HepG2 (cell line): Measurements from ENCODE around the gene ANKAR. TPM values are rescaled to one million over a fixed set of nuclear protein-coding genes. Genes with fewer than 3 reads are reported as not detected.
A peak's percentile ranks its signal among the peaks of the same experiment; 100 is the strongest.

ENCODE experiments used
- ARID3A ChIP-seq: IDR thresholded peaks from 2 replicates; pipeline ENCODE4 v1.6.1; 2012; ENCODE audit warnings: low read depth, low read length, improper control_type of control experiment
- HNRNPUL1 ChIP-seq: fragments of 200-400 bp; formaldehyde crosslinking; IDR thresholded peaks from 2 replicates; pipeline ENCODE4 v1.6.1; 2017; ENCODE audit warnings: low read depth, mild to moderate bottlenecking, low read length, moderate library complexity
- KAT8 ChIP-seq: IDR thresholded peaks from 2 replicates; pipeline ENCODE4 v1.6.1; 2016; ENCODE audit warnings: missing genetic modification reagents, missing compliant biosample characterization
- KDM2A ChIP-seq: sonication (generic); formaldehyde crosslinking; IDR thresholded peaks from 2 replicates; pipeline ENCODE4 v1.4.0; 2020; ENCODE audit warnings: low read depth, missing genetic modification reagents, borderline replicate concordance
- KLF6 ChIP-seq: IDR thresholded peaks from 2 replicates; pipeline ENCODE4 v1.8.0; 2016; ENCODE audit warnings: missing biosample characterization, missing genetic modification reagents
- NR2F2 ChIP-seq: IDR thresholded peaks from 2 replicates; pipeline ENCODE4 v1.6.1; 2012; ENCODE audit warnings: low read depth, inconsistent platforms, borderline replicate concordance
- RFX3 ChIP-seq: IDR thresholded peaks from 2 replicates; pipeline ENCODE4 v1.6.1; 2016; ENCODE audit warnings: missing biosample characterization, missing genetic modification reagents
- RFX5 ChIP-seq: IDR thresholded peaks from 2 replicates; pipeline ENCODE4 v1.6.1; 2011; ENCODE audit warnings: low read depth, low read length, improper control_type of control experiment
- SKI ChIP-seq: fragments of 450-650 bp; IDR thresholded peaks from one replicate; pipeline ENCODE4 v1.6.1; 2018; ENCODE audit warnings: mild to moderate bottlenecking; ENCODE audit not compliant: partially characterized antibody
- TAF15 ChIP-seq: fragments of 200-400 bp; formaldehyde crosslinking; IDR thresholded peaks from one replicate; pipeline ENCODE4 v1.6.1; 2018; ENCODE audit warnings: mild to moderate bottlenecking, low read depth, low read length; ENCODE audit not compliant: poor library complexity, severe bottlenecking
- ZBTB43 ChIP-seq: sonication (generic); formaldehyde crosslinking; conservative IDR thresholded peaks from 2 replicates; pipeline ENCODE4 v1.4.0; 2020; ENCODE audit warnings: missing genetic modification reagents
- ZMAT3 ChIP-seq: sonication (generic); formaldehyde crosslinking; conservative IDR thresholded peaks from 2 replicates; pipeline ENCODE4 v1.7.0; 2021; ENCODE audit warnings: missing genetic modification reagents
- ZNF124 ChIP-seq: sonication (generic); formaldehyde crosslinking; IDR thresholded peaks from 2 replicates; pipeline ENCODE4 v1.4.0; 2020; ENCODE audit warnings: missing genetic modification reagents
- ZNF350 ChIP-seq: sonication (generic); formaldehyde crosslinking; IDR thresholded peaks from 2 replicates; pipeline ENCODE4 v1.4.0; 2020; ENCODE audit warnings: mild to moderate bottlenecking, low read depth, missing genetic modification reagents, borderline replicate concordance
- ZNF484 ChIP-seq: sonication (generic); formaldehyde crosslinking; IDR thresholded peaks from 2 replicates; pipeline ENCODE4 v1.5.1; 2020; ENCODE audit warnings: mild to moderate bottlenecking, low read depth, missing genetic modification reagents, borderline replicate concordance
- ZNF556 ChIP-seq: sonication (generic); formaldehyde crosslinking; IDR thresholded peaks from 2 replicates; pipeline ENCODE4 v1.4.0; 2020; ENCODE audit warnings: mild to moderate bottlenecking, missing genetic modification reagents, borderline replicate concordance
- polyA plus RNA-seq, 8 experiments: library from polyadenylated mRNA; depleted of rRNA in 3 of 8; stranded (reverse) in 7 of 8; unstranded in 1 of 8; fragments of >200 nt; fragmentation: Illumina TruSeq in 4 of 8; extraction: Trizol in 4 of 8; gene quantifications; 2 replicates each; pipeline versions ENCODE4 v1.2.1 to v1.2.3, GENCODE V29; 2011 to 2016; ENCODE audit warnings: low read depth in 4 of 8, missing spikeins in 1 of 8, mixed read lengths in 1 of 8; ENCODE audit not compliant: insufficient read depth in 1 of 8
- total RNA-seq, 5 experiments: library from RNA; depleted of rRNA; stranded (reverse); fragments of >200 nt; fragmentation: Illumina TruSeq; extraction: Trizol; gene quantifications; 2 replicates each; pipeline ENCODE4 v1.2.3, GENCODE V29; 2016; ENCODE audit warnings: low read depth in 1 of 5
- TF ChIP-seq, protein P1 (sequence below): sonication (generic); formaldehyde crosslinking; IDR thresholded peaks from 2 replicates; pipeline ENCODE4 v1.4.0; 2020; ENCODE audit warnings: missing genetic modification reagents
- TF ChIP-seq, protein P2 (sequence below): sonication (generic); formaldehyde crosslinking; IDR thresholded peaks from 2 replicates; pipeline ENCODE4 v1.4.0; 2020; ENCODE audit warnings: missing genetic modification reagents, mild to moderate bottlenecking, borderline replicate concordance
- TF ChIP-seq, protein P3 (sequence below): sonication (generic); formaldehyde crosslinking; IDR thresholded peaks from 2 replicates; pipeline ENCODE4 v1.5.0; 2020; ENCODE audit warnings: mild to moderate bottlenecking, missing genetic modification reagents
- TF ChIP-seq, protein P4 (sequence below): sonication (generic); formaldehyde crosslinking; IDR thresholded peaks from 2 replicates; pipeline ENCODE4 v1.4.0; 2020; ENCODE audit warnings: low read depth, mild to moderate bottlenecking, missing genetic modification reagents

ANKAR gene
- total and polyA plus RNA-seq, 2 of the 13 experiments (the other 11 are each of a cell fraction or from before 2014, with no cell fraction given): 3.6 to 5.0 TPM

- TF ChIP-seq ZNF484 (CRISPR knock-in tag) (no peak), ZBTB43 (CRISPR knock-in tag) (peak; percentile 71; the same call in 1 of the 2 replicates), RFX3 (CRISPR knock-in tag) (no peak; the same call in 1 of the 2 replicates), RFX5 (peak; percentile 14; the same call in 1 of the 2 replicates), ZNF350 (CRISPR knock-in tag) (peak; percentile 89), KLF6 (peak; percentile 96), HNRNPUL1 (no peak), NR2F2 (peak; percentile 44; the same call in 1 of the 2 replicates), ZNF556 (CRISPR knock-in tag) (peak; percentile 99), SKI (peak; percentile 78), ZMAT3 (CRISPR knock-in tag) (peak; percentile 83; the same call in 1 of the 2 replicates), ARID3A (no peak), TAF15 (peak; percentile 83), ZNF124 (no peak; the same call in 1 of the 2 replicates), KDM2A (CRISPR knock-in tag) (peak; percentile 97), KAT8 (peak; percentile 90)
- TF ChIP-seq, protein P1, sequence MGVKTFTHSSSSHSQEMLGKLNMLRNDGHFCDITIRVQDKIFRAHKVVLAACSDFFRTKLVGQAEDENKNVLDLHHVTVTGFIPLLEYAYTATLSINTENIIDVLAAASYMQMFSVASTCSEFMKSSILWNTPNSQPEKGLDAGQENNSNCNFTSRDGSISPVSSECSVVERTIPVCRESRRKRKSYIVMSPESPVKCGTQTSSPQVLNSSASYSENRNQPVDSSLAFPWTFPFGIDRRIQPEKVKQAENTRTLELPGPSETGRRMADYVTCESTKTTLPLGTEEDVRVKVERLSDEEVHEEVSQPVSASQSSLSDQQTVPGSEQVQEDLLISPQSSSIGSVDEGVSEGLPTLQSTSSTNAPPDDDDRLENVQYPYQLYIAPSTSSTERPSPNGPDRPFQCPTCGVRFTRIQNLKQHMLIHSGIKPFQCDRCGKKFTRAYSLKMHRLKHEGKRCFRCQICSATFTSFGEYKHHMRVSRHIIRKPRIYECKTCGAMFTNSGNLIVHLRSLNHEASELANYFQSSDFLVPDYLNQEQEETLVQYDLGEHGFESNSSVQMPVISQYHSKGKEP (CRISPR knock-in tag): peak; percentile 85; the same call in 1 of the 2 replicates
- TF ChIP-seq, protein P2, sequence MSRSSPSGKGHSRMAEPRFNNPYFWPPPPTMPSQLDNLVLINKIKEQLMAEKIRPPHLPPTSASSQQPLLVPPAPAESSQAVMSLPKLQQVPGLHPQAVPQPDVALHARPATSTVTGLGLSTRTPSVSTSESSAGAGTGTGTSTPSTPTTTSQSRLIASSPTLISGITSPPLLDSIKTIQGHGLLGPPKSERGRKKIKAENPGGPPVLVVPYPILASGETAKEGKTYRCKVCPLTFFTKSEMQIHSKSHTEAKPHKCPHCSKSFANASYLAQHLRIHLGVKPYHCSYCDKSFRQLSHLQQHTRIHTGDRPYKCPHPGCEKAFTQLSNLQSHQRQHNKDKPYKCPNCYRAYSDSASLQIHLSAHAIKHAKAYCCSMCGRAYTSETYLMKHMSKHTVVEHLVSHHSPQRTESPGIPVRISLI (CRISPR knock-in tag): peak; percentile 59; the same call in 1 of the 2 replicates
- TF ChIP-seq, protein P3, sequence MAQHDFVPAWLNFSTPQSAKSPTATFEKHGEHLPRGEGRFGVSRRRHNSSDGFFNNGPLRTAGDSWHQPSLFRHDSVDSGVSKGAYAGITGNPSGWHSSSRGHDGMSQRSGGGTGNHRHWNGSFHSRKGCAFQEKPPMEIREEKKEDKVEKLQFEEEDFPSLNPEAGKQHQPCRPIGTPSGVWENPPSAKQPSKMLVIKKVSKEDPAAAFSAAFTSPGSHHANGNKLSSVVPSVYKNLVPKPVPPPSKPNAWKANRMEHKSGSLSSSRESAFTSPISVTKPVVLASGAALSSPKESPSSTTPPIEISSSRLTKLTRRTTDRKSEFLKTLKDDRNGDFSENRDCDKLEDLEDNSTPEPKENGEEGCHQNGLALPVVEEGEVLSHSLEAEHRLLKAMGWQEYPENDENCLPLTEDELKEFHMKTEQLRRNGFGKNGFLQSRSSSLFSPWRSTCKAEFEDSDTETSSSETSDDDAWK: no peak
- TF ChIP-seq, protein P4, sequence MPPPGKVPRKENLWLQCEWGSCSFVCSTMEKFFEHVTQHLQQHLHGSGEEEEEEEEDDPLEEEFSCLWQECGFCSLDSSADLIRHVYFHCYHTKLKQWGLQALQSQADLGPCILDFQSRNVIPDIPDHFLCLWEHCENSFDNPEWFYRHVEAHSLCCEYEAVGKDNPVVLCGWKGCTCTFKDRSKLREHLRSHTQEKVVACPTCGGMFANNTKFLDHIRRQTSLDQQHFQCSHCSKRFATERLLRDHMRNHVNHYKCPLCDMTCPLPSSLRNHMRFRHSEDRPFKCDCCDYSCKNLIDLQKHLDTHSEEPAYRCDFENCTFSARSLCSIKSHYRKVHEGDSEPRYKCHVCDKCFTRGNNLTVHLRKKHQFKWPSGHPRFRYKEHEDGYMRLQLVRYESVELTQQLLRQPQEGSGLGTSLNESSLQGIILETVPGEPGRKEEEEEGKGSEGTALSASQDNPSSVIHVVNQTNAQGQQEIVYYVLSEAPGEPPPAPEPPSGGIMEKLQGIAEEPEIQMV (CRISPR knock-in tag): peak; percentile 95
These were observed at the start of gene ANKAR (continued) for GRCh38 chr2:189674374-189675112.
